ENCODE results near the gene NOVA2.

The NOVA2 gene

DNA sequence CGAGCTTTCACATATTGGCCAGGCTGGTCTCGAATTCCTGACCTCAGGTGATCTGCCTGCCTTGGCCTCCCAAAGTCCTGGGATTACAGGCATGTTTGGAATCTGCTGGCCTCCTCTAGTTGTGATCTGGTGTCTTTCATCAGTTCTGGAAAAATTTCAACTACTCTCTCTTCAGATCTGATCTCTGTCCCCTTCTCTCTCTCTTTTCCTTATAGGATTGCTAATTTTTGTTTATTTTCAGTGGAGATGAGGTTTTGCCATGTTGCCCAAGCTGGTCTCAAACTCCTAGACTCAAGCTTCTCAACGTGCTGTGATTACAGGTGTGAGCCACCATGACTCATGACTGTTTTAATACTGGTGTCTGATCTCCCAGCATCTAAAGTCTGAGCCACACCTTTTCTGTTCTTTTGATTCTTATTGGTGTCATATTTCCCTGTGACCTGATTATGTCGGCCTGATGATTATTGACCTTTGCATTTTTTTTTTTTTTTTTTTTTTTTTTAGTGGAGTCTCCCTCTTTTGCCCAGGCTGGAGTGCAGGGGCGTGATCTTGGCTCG, 48.7 kb downstream of the NOVA2 start:
- peaks cover 5 to 23% of the 10 kb centered on the region in 2 experiments for H3K27me3 ChIP-seq (ENCODE audit: control insufficient read depth in 1 of 2, insufficient read depth in 1 of 2, low read length in 2 of 2)
- H3K79me1 ChIP-seq (replicated peaks; ENCODE audit: low read length, poor library complexity, severe bottlenecking): no peaks in the 10 kb centered on the region
- H3K36me3 ChIP-seq (ENCODE audit: control insufficient read depth in 1 of 2, insufficient read depth in 2 of 2, low read depth in 1 of 2, low read length in 2 of 2): no peaks in the 10 kb centered on the region
- H2BK120ac ChIP-seq (ENCODE audit: low read depth, low read length): no peak overlapping the region
- peaks cover 1% of the 10 kb centered on the region for H3K4me1 ChIP-seq (ENCODE audit: control insufficient read depth, insufficient read depth, low read depth, low read length)
- no peak overlapping the region for H2AK5ac ChIP-seq (ENCODE audit: low read length, severe bottlenecking)
- H3K23ac ChIP-seq (ENCODE audit: low read length in 2 of 2): no peak overlapping the region
- H4K8ac ChIP-seq (ENCODE audit: low read length): no peak overlapping the region
- no peak overlapping the region for H2AFZ ChIP-seq (ENCODE audit: low read depth, low read length)
- no peak overlapping the region for H3K4me3 ChIP-seq (ENCODE audit: insufficient read depth in 1 of 2, low read depth in 1 of 2, low read length in 2 of 2)
- H3K9me3 ChIP-seq (ENCODE audit: control insufficient read depth, low read length): no peaks in the 10 kb centered on the region
- 79% methylated on average over 6 of the region's 6 CpGs for WGBS
- H3K4ac ChIP-seq (ENCODE audit: low read depth in 1 of 2, low read length in 2 of 2): no peak overlapping the region
- H3K4me2 ChIP-seq (ENCODE audit: low read length, poor library complexity, severe bottlenecking): no peak overlapping the region
- no peak overlapping the region for H2BK5ac ChIP-seq (ENCODE audit: low read depth, low read length, poor library complexity, severe bottlenecking)
- H3K18ac ChIP-seq (ENCODE audit: low read depth in 1 of 2, low read length in 2 of 2): no peak overlapping the region
- no peak overlapping the region for H3K27ac ChIP-seq (ENCODE audit: low read length, poor library complexity, severe bottlenecking)
- no peak overlapping the region for H2BK15ac ChIP-seq (ENCODE audit: low read depth, poor library complexity, severe bottlenecking)
- H3K9ac ChIP-seq (ENCODE audit: low read length): no peak overlapping the region
- DNase-seq: no peak
- no peak overlapping the region for H4K91ac ChIP-seq (ENCODE audit: low read length)
- no peak overlapping the region for H3K14ac ChIP-seq (ENCODE audit: low read length in 2 of 2)
- H2BK12ac ChIP-seq (ENCODE audit: low read length in 2 of 2): no peak overlapping the region

GRCh38 chr19:45922281-45922680, 51.4 kb downstream of the NOVA2 start:
- H3K23ac ChIP-seq (ENCODE audit: low read length in 2 of 2): no peak overlapping the region
- H3K18ac ChIP-seq (ENCODE audit: low read depth in 1 of 2, low read length in 2 of 2): no peak overlapping the region
- no peak overlapping the region for H3K9ac ChIP-seq (ENCODE audit: low read length)
- H3K4me3 ChIP-seq (ENCODE audit: insufficient read depth in 1 of 2, low read depth in 1 of 2, low read length in 2 of 2): no peak overlapping the region
- H2AFZ ChIP-seq (ENCODE audit: low read depth, low read length): no peak overlapping the region
- no peak overlapping the region for H2BK5ac ChIP-seq (ENCODE audit: low read depth, low read length, poor library complexity, severe bottlenecking)
- DNase-seq: peak; percentile 28
- WGBS: 54% methylated on average over 9 of the region's 9 CpGs
- H2AK5ac ChIP-seq (ENCODE audit: low read length, severe bottlenecking): no peak overlapping the region
- no peak overlapping the region for H2BK120ac ChIP-seq (ENCODE audit: low read depth, low read length)
- H4K8ac ChIP-seq (ENCODE audit: low read length): no peak overlapping the region
- H3K4ac ChIP-seq (ENCODE audit: low read depth in 1 of 2, low read length in 2 of 2): no peak overlapping the region
- H3K9me3 ChIP-seq (ENCODE audit: control insufficient read depth, low read length): no peaks in the 10 kb centered on the region
- H3K14ac ChIP-seq (ENCODE audit: low read length in 2 of 2): no peak overlapping the region
- no peaks in the 10 kb centered on the region for H3K36me3 ChIP-seq (ENCODE audit: control insufficient read depth in 1 of 2, insufficient read depth in 2 of 2, low read depth in 1 of 2, low read length in 2 of 2)
- no peak overlapping the region for H3K27ac ChIP-seq (ENCODE audit: low read length, poor library complexity, severe bottlenecking)
- peaks cover 9 to 34% of the 10 kb centered on the region in 2 experiments for H3K27me3 ChIP-seq (ENCODE audit: control insufficient read depth in 1 of 2, insufficient read depth in 1 of 2, low read length in 2 of 2)
- H2BK12ac ChIP-seq (ENCODE audit: low read length in 2 of 2): no peak overlapping the region
- no peak overlapping the region for H2BK15ac ChIP-seq (ENCODE audit: low read depth, poor library complexity, severe bottlenecking)
- no peaks in the 10 kb centered on the region for H3K4me1 ChIP-seq (ENCODE audit: control insufficient read depth, insufficient read depth, low read depth, low read length)
- no peak overlapping the region for H4K91ac ChIP-seq (ENCODE audit: low read length)
- no peak overlapping the region for H3K4me2 ChIP-seq (ENCODE audit: low read length, poor library complexity, severe bottlenecking)
- no peaks in the 10 kb centered on the region for H3K79me1 ChIP-seq (replicated peaks; ENCODE audit: low read length, poor library complexity, severe bottlenecking)

- H2BK120ac ChIP-seq (ENCODE audit: low read depth, low read length): no peak overlapping the region
- H2BK12ac ChIP-seq (ENCODE audit: low read length in 2 of 2): no peak overlapping the region
- no peak overlapping the region for H4K91ac ChIP-seq (ENCODE audit: low read length)
- H3K36me3 ChIP-seq (ENCODE audit: control insufficient read depth in 1 of 2, insufficient read depth in 2 of 2, low read depth in 1 of 2, low read length in 2 of 2): no peaks in the 10 kb centered on the region
- no peak overlapping the region for H2BK15ac ChIP-seq (ENCODE audit: low read depth, poor library complexity, severe bottlenecking)
- H2AFZ ChIP-seq (ENCODE audit: low read depth, low read length): no peak overlapping the region
- H2BK5ac ChIP-seq (ENCODE audit: low read depth, low read length, poor library complexity, severe bottlenecking): no peak overlapping the region
- no peaks in the 10 kb centered on the region for H3K79me1 ChIP-seq (replicated peaks; ENCODE audit: low read length, poor library complexity, severe bottlenecking)
- no peak overlapping the region for H3K23ac ChIP-seq (ENCODE audit: low read length in 2 of 2)
- H3K27ac ChIP-seq (ENCODE audit: low read length, poor library complexity, severe bottlenecking): no peak overlapping the region
- no peak overlapping the region for H3K4ac ChIP-seq (ENCODE audit: low read depth in 1 of 2, low read length in 2 of 2)
- H3K9ac ChIP-seq (ENCODE audit: low read length): no peak overlapping the region
- H3K18ac ChIP-seq (ENCODE audit: low read depth in 1 of 2, low read length in 2 of 2): no peak overlapping the region
- DNase-seq: no peak
- H3K14ac ChIP-seq (ENCODE audit: low read length in 2 of 2): no peak overlapping the region
- H3K4me3 ChIP-seq (ENCODE audit: insufficient read depth in 1 of 2, low read depth in 1 of 2, low read length in 2 of 2): no peak overlapping the region
- H3K4me1 ChIP-seq (ENCODE audit: control insufficient read depth, insufficient read depth, low read depth, low read length): no peaks in the 10 kb centered on the region
- no peak overlapping the region for H4K8ac ChIP-seq (ENCODE audit: low read length)
- no peak overlapping the region for H2AK5ac ChIP-seq (ENCODE audit: low read length, severe bottlenecking)
- H3K27me3 ChIP-seq (ENCODE audit: control insufficient read depth in 1 of 2, insufficient read depth in 1 of 2, low read length in 2 of 2): peaks cover 9 to 36% of the 10 kb centered on the region in 2 experiments
- WGBS: 75% methylated on average over 6 of the region's 8 CpGs
- no peak overlapping the region for H3K4me2 ChIP-seq (ENCODE audit: low read length, poor library complexity, severe bottlenecking)
- no peaks in the 10 kb centered on the region for H3K9me3 ChIP-seq (ENCODE audit: control insufficient read depth, low read length)
These were observed 53.2 kb downstream of the NOVA2 start for GRCh38 chr19:45920458-45920857.

DNA sequence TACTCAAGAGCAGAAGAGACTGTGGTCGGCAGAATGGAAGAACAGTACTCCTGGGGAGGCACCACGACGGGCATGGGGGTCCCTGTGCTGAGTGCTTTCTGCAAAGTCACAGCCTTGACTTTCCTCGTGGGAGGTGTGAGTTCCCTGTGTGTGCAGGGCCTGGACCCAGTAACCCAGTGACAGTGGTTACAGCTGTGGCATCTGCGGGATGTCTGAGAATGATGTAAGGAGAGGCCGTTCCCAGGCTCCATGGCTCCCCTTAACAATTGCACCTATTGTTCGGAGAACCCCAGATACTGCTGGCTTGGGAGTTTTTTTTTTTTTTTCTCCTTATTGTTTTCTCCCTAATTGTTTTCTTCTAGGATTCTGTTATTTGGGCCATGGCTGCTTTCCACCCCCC, 54.0 kb downstream of the NOVA2 start:
- H3K9ac ChIP-seq (ENCODE audit: low read length): no peak overlapping the region
- H2BK120ac ChIP-seq (ENCODE audit: low read depth, low read length): no peak overlapping the region
- no peak overlapping the region for H2AFZ ChIP-seq (ENCODE audit: low read depth, low read length)
- H3K23ac ChIP-seq (ENCODE audit: low read length in 2 of 2): no peak overlapping the region
- H4K8ac ChIP-seq (ENCODE audit: low read length): no peak overlapping the region
- no peak overlapping the region for H3K27ac ChIP-seq (ENCODE audit: low read length, poor library complexity, severe bottlenecking)
- no peak overlapping the region for H3K4me2 ChIP-seq (ENCODE audit: low read length, poor library complexity, severe bottlenecking)
- H4K91ac ChIP-seq (ENCODE audit: low read length): no peak overlapping the region
- H2BK12ac ChIP-seq (ENCODE audit: low read length in 2 of 2): no peak overlapping the region
- H2BK15ac ChIP-seq (ENCODE audit: low read depth, poor library complexity, severe bottlenecking): no peak overlapping the region
- H2BK5ac ChIP-seq (ENCODE audit: low read depth, low read length, poor library complexity, severe bottlenecking): no peak overlapping the region
- H3K18ac ChIP-seq (ENCODE audit: low read depth in 1 of 2, low read length in 2 of 2): no peak overlapping the region
- H3K27me3 ChIP-seq (ENCODE audit: control insufficient read depth in 1 of 2, insufficient read depth in 1 of 2, low read length in 2 of 2): peaks cover 9 to 40% of the 10 kb centered on the region in 2 experiments
- no peak overlapping the region for H3K4me3 ChIP-seq (ENCODE audit: insufficient read depth in 1 of 2, low read depth in 1 of 2, low read length in 2 of 2)
- DNase-seq: no peak
- H2AK5ac ChIP-seq (ENCODE audit: low read length, severe bottlenecking): no peak overlapping the region
- no peaks in the 10 kb centered on the region for H3K79me1 ChIP-seq (replicated peaks; ENCODE audit: low read length, poor library complexity, severe bottlenecking)
- H3K36me3 ChIP-seq (ENCODE audit: control insufficient read depth in 1 of 2, insufficient read depth in 2 of 2, low read depth in 1 of 2, low read length in 2 of 2): no peaks in the 10 kb centered on the region
- H3K9me3 ChIP-seq (ENCODE audit: control insufficient read depth, low read length): no peaks in the 10 kb centered on the region
- H3K4me1 ChIP-seq (ENCODE audit: control insufficient read depth, insufficient read depth, low read depth, low read length): no peaks in the 10 kb centered on the region
- H3K4ac ChIP-seq (ENCODE audit: low read depth in 1 of 2, low read length in 2 of 2): no peak overlapping the region
- 84% methylated on average over 6 of the region's 7 CpGs for WGBS
- no peak overlapping the region for H3K14ac ChIP-seq (ENCODE audit: low read length in 2 of 2)

All from mesenchymal stem cell (in vitro differentiated cells and primary cell).